ENCODE measurements around the gene NPAS3. TPM values are rescaled to one million over a fixed set of nuclear protein-coding genes. Genes with fewer than 3 reads are reported as not detected.

NPAS3 gene
- total RNA-seq, 1 experiment from 2014 or later, result 0.36 TPM

GRCh38 chr14:33404964-33405574, 466.4 kb downstream of the NPAS3 start:
- no peaks in the 10 kb centered on the region for H3K9me2 ChIP-seq (replicated peaks; ENCODE audit: low read length)
- POLR2A ChIA-PET (ENCODE audit: unreplicated experiment), result interaction anchor here (0.6 kb wide), 1 partner anchor 372 kb away, joined by 4 read pairs; no protein-coding TSS in a partner anchor
- BruUV-seq (replicated peaks), result no TSS peak

GRCh38 chr14:33406766-33407165, 468.1 kb downstream of the NPAS3 start:
- ATAC-seq (no peak), DNase-seq (no peak)
- no peak for TF ChIP-seq CTCF (conservative IDR thresholded peaks at IDR 0.05; ENCODE audit: low read depth, low read length)
- no peak for TF ChIP-seq EZH2phosphoT487 (IDR thresholded peaks at IDR 0.05; ENCODE audit: borderline replicate concordance, low read length)
- TF ChIP-seq EZH2 (IDR thresholded peaks at IDR 0.05; ENCODE audit: low read length, unreplicated experiment), result no peak
- peaks cover 28% of the 10 kb centered on the region for H3K4me1 ChIP-seq (ENCODE audit: insufficient read depth, low read length)
- BruUV-seq (replicated peaks), result no TSS peak
- no peaks in the 10 kb centered on the region for H3K9me2 ChIP-seq (replicated peaks; ENCODE audit: low read length)
- POLR2A ChIA-PET (ENCODE audit: unreplicated experiment), result no interaction called here
- H3K79me2 ChIP-seq (ENCODE audit: low read length), result no peaks in the 10 kb centered on the region
- CTCF ChIA-PET, result no interaction called here
- no peaks in the 10 kb centered on the region for H3K9me3 ChIP-seq (ENCODE audit: low read length)
- H3F3A ChIP-seq (ENCODE audit: low read length, unreplicated experiment), result no peaks in the 10 kb centered on the region
- no peak overlapping the region for H3K27ac ChIP-seq (ENCODE audit: low read length)
- H3K4me3 ChIP-seq (ENCODE audit: low read length), result no peak overlapping the region
- no peaks in the 10 kb centered on the region for H3K36me3 ChIP-seq (ENCODE audit: low read depth, low read length)
- no peak overlapping the region for H3K9ac ChIP-seq (ENCODE audit: low read length)
- H3K27me3 ChIP-seq (ENCODE audit: low read length), result no peaks in the 10 kb centered on the region
- intact Hi-C loops (cut with micrococcal nuclease), result no loop called here
- H2AFZ ChIP-seq (ENCODE audit: low read length), result no peak overlapping the region
- H4K20me1 ChIP-seq (ENCODE audit: low read length), result no peaks in the 10 kb centered on the region
- no peak overlapping the region for H3K4me2 ChIP-seq (ENCODE audit: low read length)

More at GRCh38 chr14:33404964-33405574, 466.4 kb downstream of the NPAS3 start:
- Histone ChIP-seq H3K4me2 (ENCODE audit: low read length) (no peak overlapping the region), H3K36me3 (ENCODE audit: low read depth, low read length) (no peaks in the 10 kb centered on the region), H3K27me3 (ENCODE audit: low read length) (no peaks in the 10 kb centered on the region), H2AFZ (ENCODE audit: low read length) (no peak overlapping the region), H3K9ac (ENCODE audit: low read length) (no peak overlapping the region), H3K4me3 (ENCODE audit: low read length) (no peak overlapping the region), H3K9me3 (ENCODE audit: low read length) (no peaks in the 10 kb centered on the region), H4K20me1 (ENCODE audit: low read length) (no peaks in the 10 kb centered on the region), H3K79me2 (ENCODE audit: low read length) (no peaks in the 10 kb centered on the region), H3K27ac (ENCODE audit: low read length) (no peak overlapping the region), H3K4me1 (ENCODE audit: insufficient read depth, low read length) (peaks cover 27% of the 10 kb centered on the region), H3F3A (ENCODE audit: low read length, unreplicated experiment) (no peaks in the 10 kb centered on the region)
- intact Hi-C loops (cut with micrococcal nuclease), result no loop called here
- TF ChIP-seq CTCF (conservative IDR thresholded peaks at IDR 0.05; ENCODE audit: low read depth, low read length) (no peak), EZH2 (IDR thresholded peaks at IDR 0.05; ENCODE audit: low read length, unreplicated experiment) (no peak), EZH2phosphoT487 (IDR thresholded peaks at IDR 0.05; ENCODE audit: borderline replicate concordance, low read length) (no peak)
- DNase-seq, result no peak
- CTCF ChIA-PET, result no interaction called here
- no peak for ATAC-seq

- Histone ChIP-seq H3F3A (ENCODE audit: low read length, unreplicated experiment) (no peaks in the 10 kb centered on the region), H3K4me1 (ENCODE audit: insufficient read depth, low read length) (peaks cover 41% of the 10 kb centered on the region), H3K9me2 (replicated peaks; ENCODE audit: low read length) (no peaks in the 10 kb centered on the region), H3K36me3 (ENCODE audit: low read depth, low read length) (no peaks in the 10 kb centered on the region), H3K4me3 (ENCODE audit: low read length) (no peak overlapping the region), H3K27me3 (ENCODE audit: low read length) (no peaks in the 10 kb centered on the region), H3K9me3 (ENCODE audit: low read length) (no peaks in the 10 kb centered on the region), H4K20me1 (ENCODE audit: low read length) (no peaks in the 10 kb centered on the region), H2AFZ (ENCODE audit: low read length) (no peak overlapping the region), H3K79me2 (ENCODE audit: low read length) (no peaks in the 10 kb centered on the region), H3K4me2 (ENCODE audit: low read length) (no peak overlapping the region), H3K9ac (ENCODE audit: low read length) (no peak overlapping the region), H3K27ac (ENCODE audit: low read length) (no peak overlapping the region)
- intact Hi-C loops (cut with micrococcal nuclease), result no loop called here
- ChIA-PET CTCF (no interaction called here), POLR2A (ENCODE audit: unreplicated experiment) (no interaction called here)
- no peak for ATAC-seq
- BruUV-seq (replicated peaks), result no TSS peak
- TF ChIP-seq CTCF (conservative IDR thresholded peaks at IDR 0.05; ENCODE audit: low read depth, low read length), result no peak
- no peak for TF ChIP-seq EZH2phosphoT487 (IDR thresholded peaks at IDR 0.05; ENCODE audit: borderline replicate concordance, low read length)
- TF ChIP-seq EZH2 (IDR thresholded peaks at IDR 0.05; ENCODE audit: low read length, unreplicated experiment), result no peak
- peak; percentile 26 for DNase-seq
These were observed 469.6 kb downstream of the NPAS3 start for GRCh38 chr14:33408291-33408690.

All from PC-3 (cell line).